8988T (cell line): Measurements from ENCODE around the gene C9orf152.
"Not testable (repeated sequence)": the region's sequence is repeated elsewhere in the genome, so short reads cannot be mapped to it uniquely, and the experiment has no call there.

ENCODE experiments used
- DNase-seq: peaks from one replicate; pipeline ENCODE4 v3.0.0; 2011

The C9orf152 gene

DNA sequence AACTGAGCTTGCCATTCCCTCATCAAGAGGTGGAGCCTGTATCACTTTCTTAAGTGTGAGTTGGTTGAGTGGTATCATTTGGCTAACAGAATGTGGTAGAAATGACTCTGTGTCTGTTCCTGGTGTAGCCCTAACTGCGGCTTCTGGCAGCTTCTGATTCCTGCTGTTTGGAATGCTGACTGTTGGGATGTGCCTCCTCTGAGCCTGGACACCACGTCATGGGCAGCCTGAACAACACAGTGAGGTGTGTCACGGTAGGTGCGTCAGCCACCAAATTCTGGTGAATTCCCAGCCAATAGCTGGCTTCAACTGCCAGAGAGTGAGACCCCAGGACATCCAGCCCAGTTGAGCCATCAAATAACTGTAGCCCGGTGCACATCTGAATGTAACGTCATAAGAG is 6.1 kb upstream of the C9orf152 start:
- DNase-seq, result no peak

- DNase-seq, result no peak
Measured at GRCh38 chr9:110213413-110214044, 5.6 kb upstream of the C9orf152 start.

GRCh38 chr9:110207071-110207641 is 803 bp downstream of the C9orf152 start:
- DNase-seq, result no peak

- no peak for DNase-seq
Measured at GRCh38 chr9:110206389-110206788, 1.6 kb downstream of the C9orf152 start.

GRCh38 chr9:110205612-110206011 is 2.3 kb downstream of the C9orf152 start:
- not testable (repeated sequence) for DNase-seq

GRCh38 chr9:110202232-110202631 is 5.7 kb downstream of the C9orf152 start:
- no peak for DNase-seq

- DNase-seq, result no peak
Measured at GRCh38 chr9:110199643-110200042, 8.3 kb downstream of the C9orf152 start.

- DNase-seq, result no peak
Measured at GRCh38 chr9:110198357-110198756, 9.6 kb downstream of the C9orf152 start.

DNA sequence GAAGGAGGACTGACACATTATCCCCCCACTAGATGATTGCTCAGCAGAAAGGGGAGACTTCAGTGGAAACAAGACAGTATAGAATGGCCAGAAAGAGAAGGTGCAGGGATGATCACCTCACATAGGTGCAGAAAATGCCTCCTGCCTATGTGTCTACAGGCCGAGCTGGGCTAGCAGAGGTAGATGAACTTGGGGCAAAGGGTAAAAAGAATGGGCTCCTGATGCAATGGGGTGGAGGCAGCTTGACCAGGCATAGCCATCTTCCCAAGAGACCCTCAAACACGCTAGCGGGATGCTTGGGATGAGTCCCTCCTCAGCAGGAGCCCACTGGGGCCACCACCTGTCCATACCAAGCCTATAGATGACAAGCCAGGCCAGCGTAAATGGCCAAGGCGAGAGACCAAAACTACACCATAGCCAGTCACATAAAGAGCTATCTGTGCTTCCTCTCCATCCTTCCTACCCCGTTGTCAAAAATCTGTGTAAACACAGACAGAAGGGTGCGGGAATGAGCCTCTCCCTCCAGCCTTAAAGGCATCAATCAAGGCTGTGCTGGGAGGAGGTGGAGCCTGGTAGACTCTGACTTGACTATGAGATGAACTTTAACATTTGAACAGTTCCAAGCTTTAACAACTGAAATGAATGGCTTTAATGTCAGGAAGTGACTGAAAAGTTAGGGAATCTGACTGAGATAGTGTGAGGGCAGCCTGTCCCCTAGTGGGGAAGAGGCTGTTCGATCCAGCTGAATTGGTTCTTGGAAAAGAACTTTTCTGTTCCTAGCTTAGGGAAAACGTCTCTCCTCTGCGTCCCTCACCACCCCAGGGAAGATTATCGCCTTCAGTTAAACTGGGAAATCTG is 10.4 kb downstream of the C9orf152 start:
- no peak for DNase-seq

DNA sequence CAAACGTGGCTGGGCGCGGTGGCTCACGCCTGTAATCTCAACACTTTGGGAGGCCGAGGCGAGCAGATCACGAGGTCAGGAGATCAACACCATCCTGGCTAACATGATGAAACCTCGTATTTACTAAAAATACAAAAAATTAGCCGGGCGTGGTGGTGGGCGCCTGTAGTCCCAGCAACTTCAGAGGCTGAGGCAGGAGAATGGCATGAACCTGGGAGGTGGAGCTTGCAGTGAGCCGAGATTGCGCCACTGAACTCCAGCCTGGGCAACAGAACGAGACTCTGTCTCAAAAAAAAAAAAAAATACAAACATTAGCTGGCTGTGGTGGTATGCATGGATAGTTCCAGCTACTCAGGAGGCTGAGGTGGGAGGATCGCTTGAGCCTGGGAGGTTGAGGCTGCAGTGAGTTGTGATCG is 11.9 kb downstream of the C9orf152 start:
- not testable (repeated sequence) for DNase-seq

GRCh38 chr9:110192531-110193261 is 15.3 kb downstream of the C9orf152 start:
- DNase-seq, result no peak

DNA sequence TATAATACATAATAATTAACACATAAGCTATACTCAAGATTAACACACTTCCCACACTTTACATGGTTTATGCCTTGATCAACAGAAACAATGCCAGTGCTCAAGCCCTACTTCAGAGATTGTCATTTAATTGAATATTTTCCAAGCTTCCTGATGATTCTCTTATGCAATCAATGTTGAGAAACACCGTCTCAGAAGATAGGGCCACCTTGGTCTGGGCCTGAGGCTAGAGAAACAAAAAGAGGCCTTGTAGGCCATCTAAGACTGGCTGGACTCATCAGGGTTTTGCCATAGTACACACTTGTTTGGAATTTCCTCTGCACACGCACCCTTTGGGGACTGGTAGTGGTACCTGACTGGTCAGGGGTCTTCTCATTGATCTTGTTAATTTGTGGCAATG is 16.3 kb downstream of the C9orf152 start:
- DNase-seq, result no peak

DNA sequence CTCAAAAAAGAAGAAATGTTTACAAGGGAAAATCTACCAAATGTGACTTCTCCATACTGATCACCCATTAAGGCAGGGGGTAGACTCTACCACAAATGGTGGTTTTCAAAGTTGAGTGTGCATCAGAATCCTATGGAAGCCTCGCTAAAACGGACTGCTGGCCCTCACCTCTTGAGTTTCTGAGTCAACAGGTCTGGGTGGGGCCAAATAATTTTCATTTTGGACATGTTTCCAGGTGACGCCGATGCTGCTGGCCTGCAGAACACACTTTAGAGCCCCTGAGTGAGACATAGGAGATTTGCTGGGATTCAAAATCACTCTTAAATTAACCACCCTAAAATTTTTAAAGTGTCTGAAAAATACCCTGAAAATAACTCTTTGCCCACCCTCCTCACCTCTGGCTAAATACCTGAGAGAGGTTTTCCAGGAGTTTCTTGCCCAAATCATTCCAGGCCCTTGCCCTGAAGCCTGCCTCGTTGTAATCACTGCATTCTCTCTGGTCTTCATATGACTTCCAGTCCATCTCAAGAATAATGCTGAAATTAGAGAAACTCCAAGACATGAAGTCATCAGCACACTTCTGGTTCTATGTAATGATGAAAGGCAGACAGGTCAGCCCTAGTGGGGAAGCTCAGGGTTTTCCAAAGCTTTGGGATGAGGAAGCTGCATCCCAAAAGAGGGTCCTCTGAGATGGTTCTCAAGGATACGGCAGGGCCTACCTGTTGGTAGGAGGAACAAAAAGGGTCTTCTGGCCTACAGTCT is 18.2 kb downstream of the C9orf152 start:
- no peak for DNase-seq

GRCh38 chr9:110188991-110189390 is 19.0 kb downstream of the C9orf152 start:
- DNase-seq, result no peak

GRCh38 chr9:110188101-110188500 is 19.9 kb downstream of the C9orf152 start:
- no peak for DNase-seq

DNA sequence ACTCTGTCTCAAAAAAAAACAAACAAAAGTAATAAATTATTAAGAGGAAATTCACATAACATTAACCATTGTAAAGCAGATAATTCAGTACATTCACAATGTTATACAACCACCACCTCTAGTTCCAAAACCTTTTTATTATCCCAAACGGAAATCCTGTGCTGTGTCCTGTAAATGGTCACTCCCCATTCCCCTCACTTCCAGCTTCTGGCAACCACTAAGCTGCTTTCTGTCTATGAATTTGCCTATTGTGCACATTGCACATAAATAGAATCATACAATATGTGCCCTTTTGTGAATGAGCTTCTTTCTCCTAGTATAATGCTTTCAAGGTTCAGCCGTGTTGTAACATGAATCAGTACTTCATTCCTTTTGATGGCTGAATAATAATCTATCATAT is 20.8 kb downstream of the C9orf152 start:
- no peak for DNase-seq

DNA sequence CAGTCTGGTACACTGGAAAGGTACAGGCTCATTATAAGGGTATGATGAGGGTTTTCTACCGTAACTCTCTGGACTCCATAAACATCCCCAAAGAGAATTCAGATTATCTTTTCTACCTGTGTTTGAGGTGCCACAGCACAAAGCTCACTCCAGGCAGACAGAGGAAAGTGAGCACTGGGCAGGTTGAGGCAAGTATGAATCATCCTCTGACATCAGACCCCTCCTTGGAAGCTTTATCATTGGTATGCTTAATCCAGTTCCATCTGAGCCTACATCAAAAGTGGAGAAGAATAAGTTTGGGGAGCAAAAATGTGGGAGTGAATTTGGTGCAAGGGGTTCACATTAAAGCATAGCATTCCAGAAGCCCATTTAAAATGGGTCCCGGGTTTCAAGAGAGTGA is 21.7 kb downstream of the C9orf152 start:
- no peak for DNase-seq

DNA sequence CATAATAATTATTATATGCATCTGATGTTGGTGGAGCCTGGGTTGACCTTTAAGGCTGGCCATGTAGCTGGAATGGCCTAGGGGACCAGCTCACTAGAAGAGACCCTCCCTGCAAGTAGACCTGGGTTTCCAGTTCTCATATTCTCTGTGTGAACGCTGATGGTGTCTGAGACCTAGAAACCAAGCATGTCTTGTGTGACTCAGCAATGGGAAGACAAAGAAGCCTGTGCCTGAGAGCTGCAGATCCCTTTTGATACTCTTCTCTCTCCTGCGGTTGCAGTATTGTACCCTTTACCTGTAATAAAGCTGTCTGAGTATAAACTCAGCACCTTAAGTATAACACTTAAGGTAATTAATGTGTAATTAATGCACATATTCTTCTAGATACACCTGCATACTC is 22.2 kb downstream of the C9orf152 start:
- DNase-seq, result no peak

- peak; percentile 40 for DNase-seq
Measured at GRCh38 chr9:110183208-110184145, 24.5 kb downstream of the C9orf152 start.

GRCh38 chr9:110180511-110181434 is 27.2 kb downstream of the C9orf152 start:
- DNase-seq, result no peak
